NCI-H2029 treated with DMSO at 0.1 percent for 48 hours (cell line): Measurements from ENCODE around the gene VWDE.

Experiments
- DNase-seq: peaks from one replicate; lab custom pipeline; 2025; lab: John Stamatoyannopoulos, UW

The VWDE gene

DNA sequence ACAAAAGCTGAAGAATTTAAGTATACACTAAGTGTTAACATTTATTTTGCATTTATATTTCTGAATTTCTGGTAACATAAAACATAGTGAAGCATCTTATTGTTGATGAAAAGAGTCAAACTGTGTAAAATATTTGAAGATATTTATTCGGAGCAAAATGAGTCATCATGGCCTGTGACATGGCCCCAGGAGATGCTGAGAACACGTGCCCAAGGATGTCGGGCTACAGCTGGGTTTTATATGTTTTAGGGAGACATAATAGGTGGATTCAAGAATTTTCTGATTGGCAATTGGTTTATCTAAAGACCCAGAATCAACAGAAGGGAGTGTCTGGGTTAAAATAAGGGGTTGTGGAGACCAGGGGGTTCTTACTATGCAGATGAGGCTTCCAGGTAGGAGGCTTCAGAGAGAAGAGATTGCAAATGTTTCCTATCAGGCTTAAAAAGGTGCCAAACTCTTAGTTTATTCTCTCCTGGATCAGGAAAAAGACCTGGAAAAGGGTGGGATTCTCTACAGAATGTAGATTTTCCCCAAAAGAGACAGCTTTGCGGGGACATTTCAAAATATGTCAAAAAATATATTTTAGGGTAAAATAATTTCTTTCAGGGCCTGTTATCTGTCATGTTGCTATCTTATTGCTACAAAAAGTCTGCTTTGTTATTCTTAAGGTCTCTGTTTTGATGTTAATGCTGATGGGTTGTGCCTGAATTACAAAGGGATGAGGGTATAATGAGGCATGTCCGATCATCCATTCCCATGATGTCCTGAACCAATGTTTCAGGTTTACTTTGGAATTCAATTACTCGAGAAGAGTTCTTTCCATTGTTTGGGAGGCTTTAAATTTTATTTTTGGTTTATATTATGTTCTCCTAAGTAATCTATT, 74.5 kb downstream of the VWDE start:
- DNase-seq = no peak

DNA sequence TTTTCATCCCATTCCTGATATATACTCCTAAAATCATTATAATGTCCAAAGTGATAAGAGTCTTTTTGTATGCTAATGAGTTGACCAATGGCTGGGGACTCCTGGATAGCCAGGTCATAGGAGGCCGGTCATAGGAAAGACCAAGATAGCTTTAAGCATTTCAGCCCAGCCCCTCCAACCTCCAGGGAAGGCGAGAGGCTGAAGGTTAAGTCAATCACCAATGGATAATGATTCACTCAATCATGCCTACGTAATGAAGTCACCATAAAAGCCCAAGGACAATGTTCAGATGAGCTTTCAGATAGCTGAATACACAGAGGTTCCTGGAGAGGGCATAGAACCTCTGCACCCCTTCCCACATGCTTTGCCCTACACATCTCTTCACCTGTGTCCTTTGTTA, 75.7 kb downstream of the VWDE start:
- no peak for DNase-seq

DNA sequence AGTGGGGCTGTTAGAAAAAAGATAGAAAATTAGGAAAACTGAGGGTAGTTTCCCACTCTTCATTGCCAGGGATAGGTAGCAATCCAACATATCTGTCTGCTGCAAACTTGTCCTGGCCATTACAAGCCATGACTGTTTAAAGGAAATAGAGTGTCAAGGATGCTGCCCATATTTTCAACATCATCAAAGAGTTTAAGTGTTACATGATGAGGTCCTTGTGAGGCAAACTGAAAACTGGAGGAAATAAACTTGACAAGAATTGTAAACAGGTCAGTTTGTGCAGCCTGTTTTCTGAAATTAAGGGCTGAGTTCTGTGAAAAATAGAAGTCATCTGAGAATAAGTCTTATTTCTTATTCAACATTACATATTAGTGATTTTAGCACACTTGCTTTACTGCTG, 78.0 kb downstream of the VWDE start:
- DNase-seq = no peak

DNA sequence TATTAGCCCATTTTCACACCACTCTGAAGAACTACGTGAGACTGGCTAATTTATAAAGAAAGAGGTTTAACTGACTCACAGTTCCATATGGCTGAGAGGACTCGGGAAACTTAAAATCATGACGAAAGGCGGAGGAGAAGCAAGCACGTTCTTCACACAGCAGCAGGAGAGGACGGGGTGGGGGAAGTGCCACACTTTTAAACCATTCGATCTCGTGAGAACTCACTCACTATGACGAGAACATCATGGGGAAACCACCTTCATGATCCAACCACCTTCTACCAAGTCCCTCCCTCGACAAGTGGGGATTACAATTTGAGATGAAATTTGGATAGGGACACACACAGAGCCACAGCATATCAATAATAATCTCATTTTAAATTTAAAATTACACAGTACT, 80.2 kb downstream of the VWDE start:
- no peak for DNase-seq

DNA sequence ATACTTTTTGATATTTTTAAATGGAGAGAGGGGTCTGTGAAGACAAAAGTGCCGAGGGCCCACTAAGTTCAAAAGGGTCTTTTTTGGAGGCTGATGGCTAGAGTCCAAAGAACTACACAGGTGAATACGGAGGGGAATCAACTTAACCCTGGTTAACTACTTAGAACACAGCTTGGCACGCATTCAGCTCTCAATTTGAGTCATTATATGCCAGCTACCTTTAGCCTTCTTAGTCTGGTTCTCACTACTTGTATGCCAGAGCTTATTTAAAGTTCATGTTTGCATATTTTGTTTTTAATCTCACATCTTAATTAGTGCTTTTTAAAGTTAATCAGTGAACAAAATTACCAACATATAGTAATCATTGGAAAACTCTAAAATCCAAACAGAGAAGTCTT, 80.8 kb downstream of the VWDE start:
- no peak for DNase-seq

DNA sequence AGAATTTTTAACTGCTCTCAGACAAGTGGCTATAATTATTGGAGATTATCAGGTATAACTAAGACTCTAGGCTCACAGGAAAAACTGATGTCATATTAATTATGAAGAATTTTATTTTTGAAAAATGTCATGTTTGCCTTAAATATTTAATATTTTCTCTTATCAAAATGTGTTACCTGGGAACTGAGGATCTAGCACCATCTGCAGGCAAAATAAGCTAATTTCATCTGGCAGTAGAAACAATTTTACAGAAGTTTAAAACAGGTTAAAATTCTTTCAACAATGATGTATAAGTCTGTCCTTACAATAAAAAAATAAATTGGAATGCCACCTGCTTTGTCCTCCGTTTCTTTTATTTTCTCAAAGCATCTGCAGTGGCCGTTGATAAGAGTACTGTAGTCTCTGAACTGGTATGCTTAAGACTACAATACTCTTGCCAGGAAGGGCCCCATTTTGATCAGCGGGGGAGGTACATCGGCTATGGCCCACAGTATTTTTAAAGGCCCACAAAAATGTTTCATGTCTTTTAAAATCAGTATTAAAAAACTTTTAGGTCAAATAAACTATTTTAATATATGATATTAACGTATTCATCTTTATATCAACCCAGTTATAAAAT, 81.3 kb downstream of the VWDE start:
- DNase-seq = peak; percentile 24

DNA sequence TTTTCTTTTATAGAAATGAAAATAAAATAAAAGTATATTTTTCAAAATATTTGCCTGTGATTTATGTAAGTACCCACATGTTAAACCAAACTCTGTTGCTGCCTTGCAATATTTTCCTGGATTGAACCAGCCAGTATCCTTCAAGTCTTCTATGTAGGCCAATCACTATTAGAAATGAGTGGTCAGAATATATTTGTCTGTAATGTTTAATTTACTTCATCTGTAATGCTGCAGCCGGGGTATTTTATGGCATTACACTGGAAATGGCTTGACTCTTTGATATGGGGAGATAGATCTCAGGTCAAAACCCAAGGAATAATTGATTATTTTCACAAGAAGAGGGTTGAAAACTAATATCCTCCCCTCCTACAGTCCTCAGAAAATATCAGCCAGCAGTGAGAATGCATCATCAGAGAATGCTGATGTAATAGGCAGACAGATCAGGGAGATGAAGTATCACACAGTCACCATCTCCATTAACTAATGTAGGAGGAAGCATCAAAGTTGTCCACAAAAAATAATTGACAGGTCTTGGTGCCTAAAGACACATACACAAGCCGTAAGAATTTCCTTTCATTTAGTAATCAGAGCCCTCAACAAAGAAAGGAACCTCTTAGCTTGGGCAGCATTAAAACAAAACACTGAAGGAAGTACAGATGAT, 82.5 kb downstream of the VWDE start:
- no peak for DNase-seq

DNA sequence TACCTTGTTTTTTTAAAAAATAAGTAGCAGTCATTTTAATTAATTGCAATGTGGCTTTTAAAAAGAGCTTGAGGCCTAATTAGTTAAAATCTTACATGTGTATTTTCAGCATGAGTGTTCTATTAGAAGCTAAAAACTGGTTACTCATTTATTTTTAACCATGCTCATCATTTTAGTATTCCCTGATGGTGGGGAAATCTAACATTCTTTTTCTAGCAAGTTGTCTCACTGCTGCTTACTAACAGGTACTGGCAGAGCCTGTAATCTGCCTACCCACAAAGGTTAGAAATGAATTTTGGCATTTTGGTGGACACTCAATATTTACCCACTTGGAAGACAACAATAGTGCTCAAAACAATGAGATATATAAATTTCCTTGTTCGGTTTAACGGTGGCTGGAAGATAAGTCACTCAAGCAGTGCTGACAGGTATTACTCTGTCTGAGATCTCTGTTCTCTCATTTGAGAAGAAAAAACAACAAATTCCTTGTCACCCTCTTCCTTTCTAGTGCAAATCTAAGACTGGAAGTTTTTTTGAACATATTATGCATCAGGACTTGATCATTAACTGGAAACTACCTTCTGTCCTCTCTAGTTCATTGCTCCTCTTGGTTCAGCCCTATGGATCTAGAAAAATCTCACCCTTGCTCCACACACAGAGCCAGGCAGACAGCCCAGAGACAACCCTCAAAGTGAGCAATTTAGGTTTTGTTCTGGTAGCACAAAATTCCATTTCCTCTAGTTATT, 83.3 kb downstream of the VWDE start:
- peak; percentile 33 for DNase-seq

DNA sequence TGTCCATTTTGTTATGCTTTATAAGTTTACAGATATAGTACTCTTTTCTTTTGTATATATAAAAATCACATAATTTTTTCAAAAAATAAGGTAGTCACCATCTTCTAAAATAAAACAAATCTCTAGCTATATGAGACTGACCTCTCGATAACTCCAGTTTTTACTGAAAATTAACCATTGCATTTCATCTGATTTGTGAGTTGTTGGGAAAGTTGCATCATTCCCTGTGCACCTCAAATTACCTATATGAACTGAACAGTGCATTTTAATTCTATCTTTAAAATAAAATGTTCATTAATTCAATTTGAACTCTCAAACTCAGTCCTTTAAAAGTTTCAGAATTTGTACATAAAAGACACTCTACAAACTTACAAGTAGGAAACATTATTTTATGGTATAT, 86.0 kb downstream of the VWDE start:
- no peak for DNase-seq

DNA sequence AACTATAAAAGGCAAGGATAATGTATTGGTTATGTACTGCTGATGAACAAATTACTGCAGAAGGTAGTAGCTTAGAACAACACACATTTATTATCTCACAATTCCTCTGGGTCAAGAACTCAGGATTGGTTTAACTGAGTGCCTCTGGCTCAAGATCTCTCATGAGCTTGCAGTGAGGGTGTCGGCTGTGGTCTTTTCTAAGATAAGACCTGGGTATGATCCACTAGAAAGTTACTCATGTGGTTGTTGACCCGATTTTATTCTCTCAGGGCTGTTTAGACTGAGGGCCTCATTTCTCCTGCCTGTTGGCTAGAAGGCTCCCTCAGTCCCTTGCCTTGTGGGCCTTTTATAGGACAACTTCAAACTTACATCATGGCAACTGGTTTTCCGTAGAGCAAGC, 86.7 kb downstream of the VWDE start:
- no peak for DNase-seq

DNA sequence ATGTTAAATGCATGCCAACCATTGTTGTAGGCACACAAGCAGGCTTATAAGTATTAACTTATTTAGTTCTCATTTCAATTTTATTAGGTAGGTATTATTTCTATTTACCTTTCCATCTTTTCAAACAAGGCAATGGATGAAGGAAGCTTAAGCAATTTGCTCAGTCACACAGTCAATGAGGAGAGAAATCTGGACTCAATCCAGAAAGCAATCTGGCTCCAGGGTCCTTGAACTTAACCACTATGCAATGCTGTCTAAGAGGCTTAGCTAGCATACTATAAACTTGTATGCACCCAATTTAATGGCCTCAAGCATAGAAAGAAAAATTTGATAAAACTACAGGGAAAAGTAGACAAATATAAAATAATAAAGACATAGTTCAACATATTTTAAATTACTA, 88.6 kb downstream of the VWDE start:
- peak; percentile 77 for DNase-seq

DNA sequence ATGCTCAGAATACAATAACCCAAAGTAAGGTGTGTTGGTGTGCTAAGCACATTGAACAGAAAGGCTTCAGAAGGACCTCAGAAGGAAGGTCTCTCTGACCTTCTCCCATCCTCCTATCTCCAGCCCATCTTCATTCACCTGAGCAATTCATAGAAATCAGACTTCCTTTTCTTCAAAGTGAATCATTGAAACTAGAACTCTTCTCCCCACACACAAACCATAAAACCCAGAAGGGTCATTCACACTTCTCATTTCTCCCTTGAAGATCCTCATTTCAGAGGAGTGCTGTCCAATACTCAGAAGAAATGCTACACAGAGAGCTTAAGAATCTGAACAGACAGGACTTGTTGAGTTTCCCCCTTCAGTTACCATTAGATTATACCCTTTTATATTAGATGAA, 89.5 kb downstream of the VWDE start:
- no peak for DNase-seq

DNA sequence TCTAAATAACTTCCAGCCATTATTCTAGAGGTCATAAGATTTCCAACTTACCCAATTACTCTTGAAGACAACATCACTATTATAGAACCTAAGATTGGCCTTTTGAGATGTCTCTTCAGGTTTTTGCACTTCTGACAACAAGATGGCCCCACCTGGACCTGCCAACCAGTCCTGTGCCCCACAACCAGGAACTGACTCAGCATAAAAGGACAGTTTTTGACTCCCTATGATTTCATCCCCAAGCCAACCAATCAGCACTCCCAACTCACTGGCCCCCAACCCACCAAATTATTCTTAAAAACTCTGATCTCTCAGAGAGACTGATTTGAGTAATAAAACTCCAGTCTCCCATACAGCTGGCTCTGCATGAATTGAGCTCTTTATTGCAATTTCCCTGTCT, 98.2 kb downstream of the VWDE start:
- no peak for DNase-seq

DNA sequence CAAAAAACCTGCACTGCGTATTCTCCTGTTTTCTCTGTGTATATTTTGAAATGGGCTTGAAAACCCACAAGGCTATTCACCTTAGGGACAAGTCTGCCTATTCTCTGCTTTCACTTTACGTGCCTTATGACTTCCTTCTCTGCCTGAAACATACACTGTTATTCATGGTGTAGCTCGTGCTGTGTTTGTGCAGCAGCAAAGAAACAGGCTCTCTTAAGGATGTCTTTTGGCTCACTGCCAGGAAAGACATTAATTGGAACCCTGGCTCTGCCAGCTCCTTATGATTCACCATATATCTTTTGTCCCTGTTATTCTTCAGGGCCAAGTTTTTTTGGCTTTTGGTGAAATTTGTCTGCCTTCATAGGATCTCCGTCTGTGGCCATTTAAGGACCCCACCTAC, 100.2 kb downstream of the VWDE start:
- DNase-seq = peak; percentile 15

DNA sequence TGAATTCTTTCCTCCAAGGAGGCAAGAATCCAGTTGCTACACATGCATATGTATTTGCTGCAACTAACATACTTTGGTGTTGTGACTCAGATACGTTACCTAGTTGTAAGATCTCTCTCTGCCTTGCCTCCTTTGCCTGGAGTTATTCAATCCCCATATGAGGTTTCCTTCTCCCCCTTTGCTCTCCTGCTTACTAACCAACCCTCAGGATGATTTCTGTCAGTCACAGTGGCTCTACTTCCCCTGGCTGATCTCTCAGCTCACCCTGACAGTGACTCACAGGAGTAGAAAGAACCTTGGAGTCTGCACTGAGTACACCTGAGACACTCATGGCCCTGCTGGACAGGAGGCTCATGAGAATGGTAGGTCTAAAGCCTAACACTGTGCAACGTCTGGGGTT, 100.6 kb downstream of the VWDE start:
- DNase-seq = no peak

DNA sequence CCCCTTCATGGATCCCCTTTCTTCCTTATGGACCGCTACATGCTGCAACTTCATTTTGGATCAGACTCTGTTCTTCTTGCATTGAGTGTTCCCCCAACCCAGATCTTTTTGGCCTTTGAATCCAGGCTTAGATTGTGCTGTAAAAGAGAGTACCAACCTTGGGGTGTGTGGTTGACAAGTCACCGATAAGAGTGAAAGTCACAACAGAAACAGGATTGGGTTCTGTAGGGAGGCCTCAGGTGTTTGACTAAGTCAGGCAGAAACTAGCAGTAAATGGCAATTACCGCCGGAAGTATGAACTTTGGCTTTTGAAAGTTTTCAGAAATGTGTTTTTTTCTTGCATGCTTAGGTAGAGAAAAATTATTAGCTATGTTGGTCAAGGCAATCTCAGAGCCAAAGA, 103.2 kb downstream of the VWDE start:
- DNase-seq = no peak

DNA sequence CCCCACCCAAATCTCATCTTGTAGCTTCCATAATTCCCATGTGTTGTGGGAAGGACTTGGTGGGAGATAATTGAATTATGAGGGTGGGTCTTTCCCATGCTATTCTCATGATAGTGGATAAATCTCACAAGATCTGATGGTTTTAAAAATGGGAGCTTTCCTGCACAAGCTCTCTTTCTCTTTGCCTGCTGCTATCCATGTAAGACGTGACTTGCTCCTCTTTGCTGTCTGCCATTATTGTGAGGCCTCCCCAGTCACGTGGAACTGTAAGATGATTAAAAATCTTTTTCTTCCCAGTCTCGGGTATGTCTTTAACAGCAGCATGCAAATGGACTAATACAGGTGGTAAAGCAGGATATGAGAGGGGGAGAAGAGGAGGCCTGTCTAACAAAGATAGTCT, 104.3 kb downstream of the VWDE start:
- DNase-seq = no peak

DNA sequence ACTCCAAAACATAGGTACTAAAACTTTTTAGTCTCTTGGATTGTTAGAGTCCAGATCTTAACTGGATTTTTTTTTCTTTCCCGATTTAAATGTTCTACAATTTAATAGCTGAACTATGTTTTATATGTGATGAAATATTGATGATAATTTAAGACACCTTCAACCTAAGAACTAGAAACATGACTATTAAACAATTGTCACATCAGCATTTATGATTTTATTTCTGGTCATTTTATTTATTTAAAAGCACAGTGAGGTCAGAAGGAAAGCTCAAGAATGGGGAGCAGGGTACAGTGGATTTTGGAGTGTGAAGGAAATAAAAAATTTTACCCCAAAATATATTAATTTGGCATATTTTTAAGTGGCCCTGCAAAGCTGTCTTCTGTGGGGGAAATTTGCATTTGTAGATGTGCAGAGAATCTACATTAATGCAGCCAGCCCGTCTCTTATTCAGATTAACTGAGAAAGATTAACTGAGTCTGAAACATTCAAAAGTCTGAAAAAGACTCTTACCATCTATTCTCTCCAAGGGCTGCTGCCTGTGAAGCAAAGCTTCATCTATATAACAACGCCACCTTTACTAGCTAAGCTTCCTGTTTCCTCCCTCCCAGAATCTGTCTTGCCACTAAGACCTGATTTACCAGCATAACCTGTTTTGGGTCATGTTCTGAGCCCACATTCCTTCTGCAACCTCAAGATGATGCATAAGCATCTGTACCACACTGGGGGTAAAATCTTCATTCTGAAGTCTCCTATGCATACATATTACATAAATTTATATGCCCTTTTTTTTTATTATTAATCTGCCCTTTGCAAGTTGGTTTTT, 106.2 kb downstream of the VWDE start:
- no peak for DNase-seq

DNA sequence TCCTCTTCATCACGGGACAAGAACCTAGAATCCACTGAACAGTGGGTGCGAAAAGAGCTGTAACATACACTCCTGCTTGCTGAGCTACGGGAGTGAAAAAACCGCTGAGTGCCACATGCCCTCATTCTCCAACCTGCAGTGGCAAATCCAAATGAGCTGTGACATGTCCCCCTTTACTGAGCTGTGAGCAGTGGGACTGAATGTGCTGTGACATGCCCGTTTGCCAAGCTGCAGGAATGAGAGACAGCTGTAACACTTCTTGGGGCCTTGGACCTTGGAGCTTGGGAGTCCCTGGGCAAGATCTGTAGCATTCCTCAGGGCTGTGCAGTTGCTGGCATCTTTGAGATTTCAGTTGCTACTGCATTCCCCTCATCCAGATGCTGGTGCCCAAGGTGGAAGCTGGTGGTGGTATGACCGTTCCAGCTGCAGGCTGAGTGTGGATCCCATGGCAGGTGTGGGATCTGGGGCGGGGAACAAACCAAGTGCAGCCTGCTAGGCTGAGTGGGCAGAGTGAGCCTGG, 107.6 kb downstream of the VWDE start:
- no peak for DNase-seq

DNA sequence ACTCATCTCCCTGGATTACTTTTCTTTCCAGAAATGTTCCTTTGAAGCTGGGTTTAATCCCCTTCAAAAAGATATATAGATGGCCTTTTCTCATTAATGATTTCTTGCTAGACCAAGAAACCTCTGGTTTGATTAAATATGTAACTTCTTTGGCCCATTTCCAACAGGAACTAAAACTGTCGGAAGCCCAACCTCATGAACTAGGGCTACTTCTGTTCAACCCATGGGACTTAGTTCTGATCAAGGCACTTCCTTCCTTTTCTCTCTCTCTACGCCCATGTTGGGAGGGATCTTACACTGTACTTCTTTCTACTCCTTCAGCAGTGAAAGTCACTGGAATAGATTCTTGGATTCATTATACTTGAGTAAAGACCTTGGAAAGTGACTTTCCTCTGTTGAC, 109.0 kb downstream of the VWDE start:
- DNase-seq = no peak

DNA sequence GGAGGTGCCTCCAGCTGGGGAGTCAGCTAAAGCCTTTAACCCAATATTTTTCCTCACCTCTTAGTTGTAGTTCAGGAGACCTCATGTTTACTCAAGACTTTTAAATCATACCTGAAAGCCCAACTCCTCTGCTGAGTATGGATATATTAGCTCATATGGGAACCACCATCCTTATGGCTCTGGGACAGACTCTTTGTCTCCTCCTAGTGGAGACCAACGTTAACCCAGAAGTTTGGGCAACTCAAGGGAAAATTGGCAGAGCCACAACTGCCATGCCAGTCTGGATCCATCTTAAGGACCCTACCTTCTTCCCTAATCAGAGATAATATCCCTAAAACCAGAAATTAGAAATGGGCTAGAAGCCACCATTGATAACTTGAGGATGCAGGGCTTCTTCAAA, 111.8 kb downstream of the VWDE start:
- no peak for DNase-seq
